ENCODE results near the gene TCTA. TPM values are rescaled to one million over a fixed set of nuclear protein-coding genes. Genes with fewer than 3 reads are reported as not detected.

Gene TCTA
- total and polyA plus RNA-seq, 2 of the 8 experiments (the other 6 are each of a cell fraction or from before 2014, with no cell fraction given): 6.2 to 11.0 TPM

GRCh38 chr3:49453621-49454020 is 41.4 kb downstream of the TCTA start:
- Histone ChIP-seq H2AFZ (ENCODE audit: low read length) (no peak overlapping the region), H4K8ac (ENCODE audit: extremely low read depth, insufficient read depth, low read length) (no peak overlapping the region), H3K56ac (replicated peaks; ENCODE audit: insufficient read length, low read depth, low read length) (no peak overlapping the region), H3K79me2 (ENCODE audit: control insufficient read depth in 1 of 2, insufficient read depth in 2 of 2, low read length in 2 of 2) (no peaks in the 10 kb centered on the region), H2BK120ac (replicated peaks; ENCODE audit: low read depth, low read length) (no peak overlapping the region), H3K27me3 (replicated peaks in 1 of 4; ENCODE audit: control insufficient read depth in 3 of 4, extremely low read depth in 1 of 4, insufficient read depth in 3 of 4, low read length in 3 of 4) (no peaks in the 10 kb centered on the region), H2BK20ac (ENCODE audit: low read length) (no peak overlapping the region), H2AK5ac (ENCODE audit: low read depth, low read length) (no peak overlapping the region), H3K23ac (ENCODE audit: insufficient read length) (no peak overlapping the region), H3K9me3 (ENCODE audit: insufficient read depth in 2 of 2, low read depth in 1 of 2, low read length in 1 of 2) (no peaks in the 10 kb centered on the region), H3K4me1 (replicated peaks in 1 of 4; ENCODE audit: control insufficient read depth in 3 of 4, insufficient read depth in 4 of 4, low read length in 3 of 4) (peaks cover 4 to 6% (median 5%) of the 10 kb centered on the region in 4 experiments; a peak in 6 of 7 replicates), H3K4me3 (ENCODE audit: extremely low read depth in 1 of 4, insufficient read depth in 2 of 4, low read depth in 3 of 4, low read length in 4 of 4) (no peak overlapping the region), H3K36me3 (ENCODE audit: control insufficient read depth in 2 of 4, insufficient read depth in 4 of 4, low read length in 3 of 4) (no peaks in the 10 kb centered on the region), H3K27ac (ENCODE audit: low read depth, low read length) (no peak overlapping the region), H3K79me1 (ENCODE audit: low read depth, low read length) (no peaks in the 10 kb centered on the region), H3K18ac (ENCODE audit: extremely low read depth, low read length) (no peak overlapping the region), H2BK12ac (ENCODE audit: low read depth, low read length) (no peak overlapping the region), H4K5ac (ENCODE audit: insufficient read length, low read depth, low read length) (no peak overlapping the region), H3K9ac (replicated peaks in 1 of 4; ENCODE audit: extremely low read depth in 1 of 4, low read depth in 3 of 4, low read length in 3 of 4) (no peak overlapping the region), H3K4me2 (ENCODE audit: insufficient read depth in 1 of 2, low read depth in 2 of 2, low read length in 2 of 2) (no peak overlapping the region), H3K14ac (ENCODE audit: insufficient read length) (no peak overlapping the region), H4K20me1 (replicated peaks in 1 of 2; ENCODE audit: control insufficient read depth in 1 of 2, insufficient read depth in 2 of 2, low read length in 2 of 2) (no peaks in the 10 kb centered on the region), H4K91ac (replicated peaks; ENCODE audit: insufficient read length, low read length) (no peak overlapping the region), H3K4ac (replicated peaks; ENCODE audit: insufficient read length, low read depth, low read length) (no peak overlapping the region), H2BK5ac (ENCODE audit: low read depth, low read length) (no peak overlapping the region), H3K23me2 (ENCODE audit: low read depth, low read length) (no peaks in the 10 kb centered on the region), H2BK15ac (ENCODE audit: low read length) (no peak overlapping the region)
- CTCF ChIA-PET (ENCODE audit: partially characterized antibody): interaction anchor here (0.7 to 4.1 kb wide), 28 partner anchors 9 to 218 kb away, joined by 3 to 50 read pairs (median 7); partner anchors contain the start of genes AMT and USP4
- no peak for FAIRE-seq
- TF ChIP-seq TAF7 (optimal IDR thresholded peaks at IDR 0.05; ENCODE audit: borderline replicate concordance, low read depth, low read length) (no peak), CBX8 (IDR thresholded peaks at IDR 0.05; ENCODE audit: borderline replicate concordance, low read depth, low read length) (no peak), SP1 (IDR thresholded peaks at IDR 0.05; ENCODE audit: low read depth, low read length) (no peak), NRF1 (IDR thresholded peaks at IDR 0.05; ENCODE audit: low read depth, low read length) (no peak), BCL11A (IDR thresholded peaks at IDR 0.05; ENCODE audit: low read depth in 2 of 2, low read length in 2 of 2) (no peak), POLR2A (IDR thresholded peaks at IDR 0.05; ENCODE audit: control extremely low read depth in 1 of 2, low read depth in 2 of 2, low read length in 2 of 2) (no peak), SIX5 (IDR thresholded peaks at IDR 0.05; ENCODE audit: low read depth, low read length) (no peak), PHF8 (conservative IDR thresholded peaks at IDR 0.05; ENCODE audit: low read depth, low read length) (no peak), YY1 (IDR thresholded peaks at IDR 0.05; ENCODE audit: low read depth, low read length) (no peak), CREB1 (IDR thresholded peaks at IDR 0.05) (no peak), CEBPB (IDR thresholded peaks at IDR 0.05; ENCODE audit: low read depth, low read length) (no peak)
- TF ChIP-seq, protein P1, sequence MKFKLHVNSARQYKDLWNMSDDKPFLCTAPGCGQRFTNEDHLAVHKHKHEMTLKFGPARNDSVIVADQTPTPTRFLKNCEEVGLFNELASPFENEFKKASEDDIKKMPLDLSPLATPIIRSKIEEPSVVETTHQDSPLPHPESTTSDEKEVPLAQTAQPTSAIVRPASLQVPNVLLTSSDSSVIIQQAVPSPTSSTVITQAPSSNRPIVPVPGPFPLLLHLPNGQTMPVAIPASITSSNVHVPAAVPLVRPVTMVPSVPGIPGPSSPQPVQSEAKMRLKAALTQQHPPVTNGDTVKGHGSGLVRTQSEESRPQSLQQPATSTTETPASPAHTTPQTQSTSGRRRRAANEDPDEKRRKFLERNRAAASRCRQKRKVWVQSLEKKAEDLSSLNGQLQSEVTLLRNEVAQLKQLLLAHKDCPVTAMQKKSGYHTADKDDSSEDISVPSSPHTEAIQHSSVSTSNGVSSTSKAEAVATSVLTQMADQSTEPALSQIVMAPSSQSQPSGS (IDR thresholded peaks at IDR 0.05; ENCODE audit: low read length): no peak
- TF ChIP-seq, protein P2, sequence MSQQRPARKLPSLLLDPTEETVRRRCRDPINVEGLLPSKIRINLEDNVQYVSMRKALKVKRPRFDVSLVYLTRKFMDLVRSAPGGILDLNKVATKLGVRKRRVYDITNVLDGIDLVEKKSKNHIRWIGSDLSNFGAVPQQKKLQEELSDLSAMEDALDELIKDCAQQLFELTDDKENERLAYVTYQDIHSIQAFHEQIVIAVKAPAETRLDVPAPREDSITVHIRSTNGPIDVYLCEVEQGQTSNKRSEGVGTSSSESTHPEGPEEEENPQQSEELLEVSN (IDR thresholded peaks at IDR 0.05): no peak
- POLR2A ChIA-PET (ENCODE audit: partially characterized antibody): interaction anchor here (1.4 to 11.8 kb wide), 4 partner anchors 18 to 42 kb away, joined by 3 to 205 read pairs (median 6); partner anchors contain the start of genes AMT, DAG1, RHOA and TCTA
- no peak for DNase-seq (ENCODE audit: low read depth in 1 of 2, low spot score in 2 of 2)
- 96% methylated on average over 3 of the region's 4 CpGs; no CpG with 5 or more reads in 1 of the 2 experiments for WGBS, 2 experiments (ENCODE audit: extremely low coverage in 1 of 2, insufficient coverage in 1 of 2, insufficient read length in 1 of 2, insufficient replicate concordance in 2 of 2, low coverage in 1 of 2, low lambda C conversion rate in 2 of 2, missing lambda C conversion rate in 1 of 2)
